Mucosa of gallbladder (tissue), 1 donor: ENCODE measurements around the gene GRIN3B. TPM values are rescaled to one million over a fixed set of nuclear protein-coding genes. Genes with fewer than 3 reads are reported as not detected.

Experiments
- DNase-seq: peaks from one replicate; pipeline ENCODE4 v3.0.0-alpha.2; 2020; ENCODE audit warnings: low spot score
- total RNA-seq: library from RNA; stranded (reverse); gene quantifications from one replicate; pipeline ENCODE4 v1.2.1, GENCODE V29; 2021
- donor health status: DM: no; HTN: no; CAD: no.

The GRIN3B gene
- total RNA-seq, 1 donor from 2014 or later, result 0.06 TPM

- no peak for DNase-seq
Observed at GRCh38 chr19:1007399-1008251, 7.4 kb downstream of the GRIN3B start.

GRCh38 chr19:1008268-1009040 lies 8.2 kb downstream of the GRIN3B start:
- no peak for DNase-seq

- no peak for DNase-seq
Observed at GRCh38 chr19:1009041-1009980, 9.1 kb downstream of the GRIN3B start.

- no peak for DNase-seq
Observed at GRCh38 chr19:1009981-1010538, 9.8 kb downstream of the GRIN3B start.

GRCh38 chr19:1010586-1011510 lies 10.6 kb downstream of the GRIN3B start:
- DNase-seq, result no peak

- no peak for DNase-seq
Observed at GRCh38 chr19:1011831-1012333, 11.7 kb downstream of the GRIN3B start.

GRCh38 chr19:1012334-1012733 lies 12.1 kb downstream of the GRIN3B start:
- no peak for DNase-seq

GRCh38 chr19:1013218-1013617 lies 13.0 kb downstream of the GRIN3B start:
- no peak for DNase-seq

GRCh38 chr19:1014161-1015060 lies 14.2 kb downstream of the GRIN3B start:
- no peak for DNase-seq

GRCh38 chr19:1015061-1015781 lies 15.0 kb downstream of the GRIN3B start:
- DNase-seq, result no peak

GRCh38 chr19:1015782-1016646 lies 15.8 kb downstream of the GRIN3B start:
- no peak for DNase-seq

GRCh38 chr19:1016647-1017114 lies 16.5 kb downstream of the GRIN3B start:
- no peak for DNase-seq

GRCh38 chr19:1017115-1017905 lies 17.1 kb downstream of the GRIN3B start:
- no peak for DNase-seq

GRCh38 chr19:1017906-1018305 lies 17.7 kb downstream of the GRIN3B start:
- DNase-seq, result no peak

- no peak for DNase-seq
Observed at GRCh38 chr19:1018393-1018792, 18.2 kb downstream of the GRIN3B start.

GRCh38 chr19:1018932-1019615 lies 18.9 kb downstream of the GRIN3B start:
- no peak for DNase-seq
